Measurements from ENCODE around the gene SDK1. TPM values are rescaled to one million over a fixed set of nuclear protein-coding genes. Genes with fewer than 3 reads are reported as not detected.
"Not testable (repeated sequence)": the region's sequence is repeated elsewhere in the genome, so short reads cannot be mapped to it uniquely, and the experiment has no call there.

The SDK1 gene
- total RNA-seq, 1 experiment from 2014 or later: 5.1 TPM

DNA sequence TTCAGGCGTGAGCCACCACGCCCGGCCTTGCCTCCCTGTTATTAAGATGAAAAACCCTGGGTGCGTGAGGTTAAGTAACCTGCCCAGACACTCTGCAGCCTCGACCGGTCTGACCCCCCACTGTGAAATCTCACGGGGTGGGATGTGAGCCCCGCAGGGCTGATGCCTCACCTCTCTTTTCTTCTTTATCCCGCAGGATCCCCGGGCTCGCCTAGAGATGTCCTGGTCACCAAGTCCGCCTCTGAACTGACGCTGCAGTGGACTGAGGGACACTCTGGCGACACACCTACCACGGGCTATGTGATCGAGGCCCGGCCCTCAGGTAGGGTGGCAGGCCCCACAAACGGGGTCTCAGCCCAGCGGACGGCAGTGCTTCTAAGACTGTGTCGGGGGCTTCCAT lies 920.0 kb downstream of the SDK1 start:
- DNase-seq (ENCODE audit: low spot score): no peak

DNA sequence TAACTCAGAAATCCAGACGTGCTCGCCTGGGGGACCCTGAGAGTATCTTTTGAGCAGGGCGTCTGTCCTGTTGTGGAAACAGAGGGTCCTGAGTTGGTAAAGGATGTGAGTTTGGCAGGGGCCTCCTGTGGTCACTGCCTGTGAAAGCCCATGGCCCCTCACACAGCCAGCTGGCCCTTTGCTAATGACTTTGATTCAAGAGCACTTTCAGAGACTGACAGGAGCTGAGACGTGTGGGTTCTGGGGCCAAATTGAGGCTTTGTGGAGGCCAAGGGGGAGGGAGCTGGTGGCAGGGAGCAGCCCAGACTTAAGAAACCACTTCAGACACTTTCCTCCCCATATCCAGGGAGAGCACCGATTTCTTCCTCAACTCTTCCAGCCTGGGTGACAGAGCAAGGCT lies 921.6 kb downstream of the SDK1 start:
- no peak for DNase-seq (ENCODE audit: low spot score)

DNA sequence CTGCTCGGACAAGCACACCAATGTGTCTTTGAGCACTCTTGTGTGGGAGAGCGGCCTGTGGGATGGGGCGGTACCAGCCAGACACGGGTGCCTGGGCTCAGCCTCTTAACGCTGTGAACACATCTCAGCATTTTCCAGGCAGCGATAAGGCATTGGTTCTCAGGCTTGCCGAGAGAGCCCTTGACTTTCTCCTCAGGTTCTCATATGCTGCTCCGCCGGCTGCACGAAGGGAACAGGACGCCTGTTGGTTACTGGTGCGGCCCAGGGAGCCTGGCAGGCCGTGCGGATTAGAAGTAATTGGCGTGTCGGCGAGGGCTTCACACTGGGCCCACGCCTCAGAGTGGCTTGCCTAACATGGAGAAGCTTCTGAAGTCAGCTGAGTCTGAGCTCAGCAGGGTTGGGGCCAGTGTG lies 924.3 kb downstream of the SDK1 start:
- DNase-seq (ENCODE audit: low spot score): no peak

DNA sequence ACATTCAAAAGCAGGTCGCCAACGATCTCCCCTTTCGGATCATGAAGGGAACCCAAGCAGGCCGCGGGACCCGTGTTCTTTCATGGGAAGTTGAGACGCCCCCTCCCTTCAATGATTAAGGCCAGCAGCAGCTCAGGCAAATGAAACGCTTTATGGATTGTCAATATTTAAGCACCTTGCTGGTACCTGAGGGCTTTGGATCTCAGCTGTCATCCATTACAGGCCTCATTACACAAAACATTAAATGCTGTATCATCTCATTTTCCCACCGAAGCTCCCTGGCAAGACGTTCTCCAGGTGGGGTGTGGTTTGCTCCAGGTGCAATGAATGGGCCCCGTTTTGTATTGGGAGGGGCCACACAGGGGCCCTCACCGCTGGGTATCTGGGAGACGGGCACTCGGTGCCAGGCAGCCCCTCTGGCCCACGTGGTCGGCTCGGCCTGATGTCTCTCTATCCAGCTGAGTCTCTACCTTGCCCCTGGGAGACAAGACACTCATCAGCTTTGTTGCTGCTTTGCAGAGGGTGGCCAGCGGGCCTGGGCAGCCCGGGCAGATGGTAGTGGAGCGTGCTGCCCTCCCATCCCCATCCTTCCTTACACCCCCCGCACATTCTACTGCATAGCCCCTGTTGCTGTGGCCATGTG lies 925.0 kb downstream of the SDK1 start:
- no peak for DNase-seq (ENCODE audit: low spot score)

DNA sequence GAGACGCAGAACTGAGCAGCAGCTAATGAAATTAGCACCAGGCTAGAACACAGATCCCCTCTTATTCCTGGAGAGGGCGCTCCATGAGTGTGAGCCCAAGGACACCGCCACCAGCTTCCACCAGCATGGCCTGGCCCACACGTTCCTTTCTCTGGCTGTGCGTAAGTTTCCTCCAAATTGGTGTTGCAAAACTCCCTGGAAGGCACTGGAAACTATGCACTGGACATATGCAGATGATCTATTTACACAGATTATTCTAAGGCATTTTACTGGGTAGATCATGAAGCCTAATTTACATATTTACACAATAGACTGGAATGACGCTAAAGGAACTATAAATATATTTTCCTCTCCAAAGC lies 925.5 kb downstream of the SDK1 start:
- DNase-seq (ENCODE audit: low spot score): peak; percentile 55

DNA sequence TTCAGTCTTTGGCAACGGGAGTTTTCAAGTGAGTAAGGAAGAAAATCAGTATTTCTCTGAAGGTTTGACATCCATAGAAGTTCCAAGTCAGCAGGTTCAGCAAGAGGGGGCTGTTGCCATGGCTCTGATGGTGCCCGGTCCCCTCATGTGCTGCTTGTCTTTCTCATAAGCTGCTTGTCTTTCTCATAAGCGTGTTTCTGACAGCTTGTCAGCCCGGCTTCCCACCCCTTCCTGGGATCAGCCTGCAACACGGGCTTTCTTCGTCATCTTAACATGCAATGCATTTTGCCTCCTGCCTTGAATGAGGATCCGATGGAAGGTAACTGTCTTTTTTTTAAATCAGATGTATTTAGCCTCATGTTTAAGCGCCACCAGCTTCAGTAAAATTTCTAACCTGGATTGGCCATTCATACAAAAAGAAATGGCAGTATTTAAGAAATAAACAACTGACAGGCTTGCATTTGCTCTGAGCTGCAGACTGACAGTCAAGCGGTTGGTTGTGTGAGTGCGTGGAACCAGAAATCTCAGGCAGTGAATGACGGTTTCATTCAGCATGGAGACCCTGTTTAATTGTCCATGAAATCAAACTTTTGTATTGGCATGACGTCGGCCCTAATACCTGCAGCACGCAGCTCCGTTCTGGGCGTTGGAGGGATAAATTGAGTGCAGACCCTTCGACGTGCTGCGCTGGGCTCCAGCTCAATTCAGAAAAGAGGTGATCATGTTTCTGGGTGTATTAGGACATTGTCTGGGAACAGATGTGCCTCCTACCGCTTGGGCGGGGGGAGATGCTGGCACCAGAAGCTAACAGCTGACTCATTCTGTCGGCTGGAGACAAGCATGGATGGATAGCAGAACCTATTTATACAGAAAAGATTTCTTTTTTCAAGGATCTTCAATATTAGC lies 926.3 kb downstream of the SDK1 start:
- DNase-seq (ENCODE audit: low spot score): no peak

DNA sequence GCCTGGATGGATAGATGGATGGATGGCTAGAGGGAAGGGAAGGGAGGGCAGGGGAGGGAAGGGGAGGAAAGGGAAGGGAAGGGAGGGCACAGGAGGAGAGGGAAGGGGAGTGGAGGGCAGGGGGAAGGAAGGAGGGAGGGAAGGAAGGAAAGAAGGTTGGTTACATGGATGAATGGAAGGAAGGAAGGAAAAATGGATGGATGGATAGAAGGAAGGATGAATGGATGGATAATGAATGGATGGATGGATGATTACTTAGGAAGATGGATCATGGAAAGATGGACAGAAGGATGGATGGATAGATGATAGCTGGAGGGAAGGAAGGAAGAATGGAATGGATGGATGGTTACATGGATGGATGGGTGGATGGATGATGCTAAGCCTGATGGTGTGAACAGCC lies 929.3 kb downstream of the SDK1 start:
- no peak for DNase-seq (ENCODE audit: low spot score)

DNA sequence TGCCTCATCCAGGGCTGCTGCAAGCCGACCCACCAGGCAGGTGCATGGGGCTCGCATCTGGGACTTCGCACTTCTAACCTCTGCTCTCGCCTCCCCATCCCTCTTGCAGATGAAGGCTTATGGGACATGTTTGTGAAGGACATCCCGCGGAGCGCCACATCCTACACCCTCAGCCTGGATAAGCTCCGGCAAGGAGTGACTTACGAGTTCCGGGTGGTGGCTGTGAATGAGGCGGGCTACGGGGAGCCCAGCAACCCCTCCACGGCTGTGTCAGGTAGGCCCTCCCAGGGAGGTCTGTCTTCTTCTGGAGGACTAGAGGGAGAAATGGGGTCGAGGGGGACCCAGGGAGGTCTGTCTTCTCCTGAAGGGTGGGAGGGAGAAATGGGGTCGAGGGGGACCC lies 932.1 kb downstream of the SDK1 start:
- no peak for DNase-seq (ENCODE audit: low spot score)

DNA sequence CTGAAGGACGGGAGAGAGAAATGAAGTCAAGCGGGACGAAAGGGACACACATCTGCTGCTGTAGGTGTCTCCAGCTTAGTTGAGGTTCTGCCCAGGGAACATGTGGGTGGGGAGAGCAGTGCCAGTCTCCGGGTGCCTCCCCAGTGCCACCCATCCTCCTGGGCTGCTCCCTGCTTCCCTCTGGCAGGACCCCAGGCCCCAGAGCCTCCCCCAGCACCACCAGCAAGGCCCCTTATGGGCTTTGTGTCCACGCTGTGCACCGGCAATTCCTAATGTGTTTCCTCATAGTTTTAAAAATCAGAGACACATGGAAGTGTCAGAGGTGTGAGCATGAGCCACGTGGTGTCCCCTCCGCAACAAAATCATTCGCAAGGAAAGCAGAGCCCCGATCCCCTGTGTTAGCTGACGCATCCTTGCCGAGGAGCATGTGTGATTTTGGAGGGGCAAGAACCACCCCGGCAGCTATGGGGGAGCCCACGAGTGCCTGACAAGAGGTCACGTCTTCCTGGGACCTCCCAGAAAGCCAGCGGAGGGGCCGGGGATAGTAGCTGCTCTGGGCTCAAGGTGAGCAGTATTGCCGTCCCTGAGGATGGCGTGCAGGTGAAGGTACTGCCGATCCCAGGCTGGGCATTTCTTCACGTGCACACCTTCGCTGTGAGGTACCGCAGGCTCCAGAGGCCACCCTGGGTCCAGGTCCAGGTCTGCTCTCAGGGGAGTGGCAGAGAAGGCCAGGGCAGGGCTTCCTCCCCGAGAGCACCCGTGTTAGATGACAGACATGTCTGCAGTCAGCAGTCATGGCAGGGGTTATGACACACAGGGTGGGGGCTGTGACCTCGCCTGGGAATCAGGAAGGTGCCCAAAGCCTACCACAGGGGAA lies 932.8 kb downstream of the SDK1 start:
- DNase-seq (ENCODE audit: low spot score): no peak

DNA sequence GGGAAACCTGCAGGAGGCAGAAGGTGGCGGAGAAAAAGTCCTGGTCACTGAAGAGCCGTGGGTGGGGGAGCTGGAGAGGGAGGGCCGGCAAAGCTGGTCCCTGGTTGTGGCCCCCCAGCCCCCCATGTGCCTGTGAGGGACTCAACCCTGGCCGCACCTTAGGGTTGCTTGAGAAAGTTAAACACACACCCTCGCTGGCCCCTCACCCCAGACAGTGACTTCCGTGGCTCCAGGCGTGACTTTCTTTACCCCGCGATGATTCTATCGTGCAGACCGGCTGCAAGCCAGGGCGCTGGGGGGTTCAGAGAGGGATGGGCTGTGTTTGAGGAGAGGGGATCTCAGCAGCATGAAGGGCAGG lies 933.4 kb downstream of the SDK1 start:
- no peak for DNase-seq (ENCODE audit: low spot score)

DNA sequence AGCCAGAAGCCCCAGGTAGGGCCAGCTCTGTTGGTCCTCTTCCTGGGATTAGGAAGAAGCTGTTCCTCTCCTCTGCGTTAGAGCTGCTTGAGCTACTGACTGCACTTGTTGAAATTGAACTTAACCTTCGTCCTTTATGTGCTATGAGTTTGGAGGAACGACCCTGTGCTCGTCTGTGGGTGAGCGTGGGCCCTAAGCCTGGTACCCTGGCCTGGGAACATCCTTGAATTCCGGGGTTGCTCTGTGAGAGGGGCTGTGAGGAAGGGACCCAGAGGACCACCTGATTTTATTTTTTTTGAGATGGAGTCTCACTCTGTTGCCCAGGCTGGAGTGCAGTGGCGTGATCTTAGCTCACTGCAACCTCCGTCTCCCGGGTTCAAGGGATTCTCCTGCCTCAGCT lies 933.8 kb downstream of the SDK1 start:
- no peak for DNase-seq (ENCODE audit: low spot score)

DNA sequence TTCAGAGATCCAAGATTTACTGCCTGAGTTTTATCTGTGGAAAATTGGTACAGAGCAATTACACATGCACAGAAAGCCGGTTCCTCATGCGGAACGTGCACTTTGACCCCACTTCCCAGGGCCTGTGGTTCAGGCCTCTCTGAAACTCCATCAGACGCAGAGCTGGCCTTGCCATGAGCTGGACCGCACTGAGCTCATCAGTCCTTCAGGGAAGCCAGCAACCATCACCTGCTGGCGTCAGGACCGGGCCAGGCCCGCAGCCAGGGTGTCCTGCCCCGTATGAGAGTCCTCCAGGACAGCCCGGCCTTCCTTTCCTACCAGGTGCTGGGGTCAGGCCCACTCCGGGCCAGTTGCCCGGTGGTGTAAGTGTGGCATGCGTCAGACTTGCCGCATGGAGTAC lies 934.5 kb downstream of the SDK1 start:
- DNase-seq (ENCODE audit: low spot score): no peak

DNA sequence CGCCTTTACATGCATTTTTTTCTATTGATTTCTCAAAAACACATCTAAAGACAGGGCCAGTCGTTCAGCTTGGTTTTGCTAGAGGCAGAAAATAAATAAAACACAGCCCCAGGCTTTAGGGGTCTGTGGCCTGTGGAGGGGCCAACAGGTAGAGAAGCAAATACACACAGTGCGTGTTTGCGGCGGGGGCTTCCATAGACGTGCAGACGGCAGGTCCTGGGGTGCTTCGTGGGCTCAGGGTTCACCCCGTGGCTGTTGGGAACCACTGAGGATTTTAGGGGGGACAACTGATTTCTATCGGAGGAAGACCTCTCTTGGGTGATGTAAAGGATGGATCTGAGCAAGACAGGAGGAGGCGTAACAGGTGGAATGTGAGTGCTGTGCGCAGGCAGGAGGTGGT lies 935.3 kb downstream of the SDK1 start:
- DNase-seq (ENCODE audit: low spot score): no peak

DNA sequence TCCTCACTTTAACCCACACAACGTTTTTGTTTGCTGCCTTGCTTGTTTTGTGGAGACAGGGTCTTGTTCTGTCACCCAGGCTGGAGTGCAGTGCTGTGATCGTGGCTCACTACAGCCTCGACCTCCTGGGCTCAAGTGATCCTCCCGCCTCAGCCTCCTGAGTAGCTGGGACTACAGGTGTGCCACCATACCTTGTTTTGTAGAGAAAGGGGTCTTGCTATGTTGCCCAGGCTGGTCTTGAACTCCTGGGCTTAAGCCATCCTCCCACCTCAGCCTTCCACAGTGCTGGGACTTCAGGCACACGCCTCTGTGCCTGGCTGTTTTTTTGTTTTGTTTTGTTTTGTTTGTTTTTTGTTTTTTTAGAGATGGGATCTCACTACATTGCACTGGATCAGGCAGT lies 935.8 kb downstream of the SDK1 start:
- DNase-seq (ENCODE audit: low spot score): not testable (repeated sequence)

DNA sequence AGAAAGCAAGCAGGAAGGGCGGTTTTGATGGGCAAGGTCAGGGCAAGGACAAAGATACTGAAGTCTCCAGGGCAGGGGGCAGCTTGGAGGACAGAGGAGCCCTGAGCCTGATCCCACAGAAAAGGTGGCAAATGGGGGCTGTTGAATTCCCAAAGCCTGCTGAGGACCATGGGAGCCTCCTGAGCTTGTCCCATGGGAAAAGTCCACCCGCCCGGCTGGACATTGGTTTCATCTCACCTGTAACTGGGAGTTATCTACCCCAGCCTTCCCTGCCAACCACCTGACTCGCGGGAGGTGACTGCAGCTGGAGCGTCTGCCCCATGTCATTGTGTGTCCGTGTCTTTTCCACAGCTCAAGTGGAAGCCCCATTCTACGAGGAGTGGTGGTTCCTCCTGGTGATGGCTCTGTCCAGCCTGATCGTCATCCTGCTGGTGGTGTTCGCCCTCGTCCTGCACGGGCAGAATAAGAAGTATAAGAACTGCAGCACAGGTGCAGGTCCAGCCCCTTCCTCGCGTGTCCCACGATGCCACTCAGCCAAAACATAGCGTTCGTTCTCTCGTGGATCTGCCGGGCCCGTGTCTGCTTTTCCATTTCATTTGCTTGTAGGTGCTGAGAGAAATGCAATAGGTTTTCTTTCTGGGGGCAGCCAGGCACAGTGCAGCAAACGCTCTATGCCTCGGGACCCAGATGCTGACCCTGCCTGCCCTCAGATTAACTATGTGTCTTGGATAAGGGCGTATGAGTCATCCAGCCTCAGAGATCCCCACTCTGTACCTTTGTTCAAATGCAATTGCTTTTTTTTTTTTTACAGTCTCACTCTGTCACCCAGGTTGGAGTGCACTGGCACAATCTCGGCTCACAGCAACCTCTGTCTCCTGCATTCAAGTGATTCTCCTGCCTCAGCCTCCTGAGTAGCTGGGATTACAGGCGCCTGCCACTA lies 936.5 kb downstream of the SDK1 start:
- no peak for DNase-seq (ENCODE audit: low spot score)

DNA sequence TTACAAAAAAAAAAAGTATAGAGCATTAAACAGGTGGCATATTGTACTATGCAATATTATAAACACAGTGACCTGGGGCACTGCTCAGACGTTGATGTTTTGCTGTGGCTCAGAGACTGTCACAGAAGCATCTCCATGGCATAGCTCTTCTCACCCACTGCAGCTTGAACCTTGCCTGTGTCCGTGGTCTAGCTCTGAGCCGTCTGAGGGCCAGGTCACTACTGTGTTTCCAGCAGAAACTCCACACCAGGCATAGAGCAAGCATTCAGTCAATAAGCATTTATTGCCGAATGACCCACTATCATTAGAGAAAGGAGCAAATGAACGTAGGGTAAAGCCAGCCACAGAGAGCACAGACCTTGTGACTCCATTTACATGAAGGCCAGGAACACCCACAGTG lies 937.8 kb downstream of the SDK1 start:
- DNase-seq (ENCODE audit: low spot score): no peak

DNA sequence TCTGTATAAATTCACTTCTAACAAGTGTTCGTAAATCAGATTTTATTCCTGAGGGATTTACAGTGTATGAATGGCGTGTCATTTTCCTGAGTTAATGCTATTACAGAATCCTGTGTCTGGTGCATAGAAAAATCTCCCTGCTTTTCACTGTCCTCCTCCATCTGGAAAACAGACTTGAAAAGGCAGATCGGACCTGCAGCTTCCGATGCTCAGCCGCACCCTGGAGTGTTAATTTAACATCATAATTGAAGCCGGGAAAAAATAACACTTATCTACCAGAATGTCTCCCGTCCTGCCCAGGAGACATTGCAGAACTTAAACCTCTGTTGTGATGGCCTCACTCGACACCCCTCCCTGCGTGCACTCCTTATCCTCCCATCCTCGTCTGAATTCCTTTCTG lies 939.0 kb downstream of the SDK1 start:
- no peak for DNase-seq (ENCODE audit: low spot score)

DNA sequence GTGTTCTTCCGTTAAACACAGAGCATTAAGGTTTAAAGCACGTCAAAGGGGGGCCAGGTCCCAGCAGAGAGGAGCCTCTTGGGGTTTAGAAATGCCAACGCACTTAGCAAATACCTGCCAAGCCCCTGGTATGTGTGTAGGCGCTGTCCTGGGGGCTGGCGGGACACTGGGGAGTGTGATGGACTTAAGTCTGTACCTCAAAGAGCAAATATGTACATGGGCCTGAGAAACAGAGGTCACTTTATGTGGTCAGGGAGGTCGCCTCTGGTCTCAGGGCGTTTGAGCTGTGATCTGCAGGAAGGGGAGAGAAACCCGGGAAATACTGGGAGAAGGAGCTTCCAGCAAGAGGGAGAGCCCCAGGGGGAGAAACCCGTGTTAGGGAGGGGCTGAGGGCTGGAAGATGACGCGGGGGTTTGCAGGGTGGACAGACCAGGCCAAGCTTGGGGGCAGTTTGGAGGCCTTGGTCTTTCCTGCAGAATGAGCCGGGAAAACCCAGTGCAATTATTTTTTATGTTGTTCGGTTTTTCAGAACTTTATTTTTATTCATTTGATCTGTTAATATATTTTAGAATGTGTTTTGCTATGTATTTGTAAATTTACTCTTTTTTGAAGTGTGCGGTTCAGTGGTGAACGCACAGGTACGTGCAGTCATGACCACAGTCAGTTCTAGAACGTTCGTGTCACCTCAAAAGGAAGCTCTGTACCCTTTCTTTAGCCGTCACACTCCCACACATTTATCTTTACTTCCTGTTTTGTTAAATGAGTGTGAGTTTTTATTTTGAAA lies 939.7 kb downstream of the SDK1 start:
- no peak for DNase-seq (ENCODE audit: low spot score)

DNA sequence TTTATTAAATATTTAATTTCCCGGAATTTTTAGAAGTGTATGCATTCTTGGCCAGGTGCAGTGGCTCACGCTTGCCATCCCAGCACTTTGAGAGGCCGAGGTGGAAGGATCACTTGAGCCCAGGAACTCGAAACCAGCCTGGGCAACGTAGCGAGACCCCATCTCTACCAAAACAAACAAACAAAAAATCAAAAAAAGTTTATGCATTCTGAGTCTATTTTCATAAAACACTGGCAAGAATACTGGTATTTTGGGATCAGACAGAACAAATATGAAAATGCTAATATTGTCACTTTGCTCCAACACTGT lies 940.2 kb downstream of the SDK1 start:
- no peak for DNase-seq (ENCODE audit: low spot score)

DNA sequence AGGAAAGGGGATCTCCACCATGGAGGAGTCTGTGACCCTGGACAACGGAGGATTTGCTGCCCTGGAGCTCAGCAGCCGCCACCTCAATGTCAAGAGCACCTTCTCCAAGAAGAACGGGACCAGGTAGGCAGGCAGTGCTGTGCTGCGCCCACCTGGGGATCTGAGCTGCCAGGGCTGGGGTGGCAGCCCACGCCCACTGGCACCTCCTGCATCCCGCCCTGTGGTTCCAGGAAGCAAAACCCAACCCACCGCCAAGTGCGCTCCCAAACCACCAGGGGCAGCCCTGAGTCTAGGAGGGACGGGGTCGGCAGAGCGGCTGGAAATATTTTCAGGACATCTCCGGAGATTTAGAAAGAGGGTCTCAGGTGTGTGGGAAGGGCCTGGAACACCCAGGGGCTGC lies 940.7 kb downstream of the SDK1 start:
- DNase-seq (ENCODE audit: low spot score): no peak

DNA sequence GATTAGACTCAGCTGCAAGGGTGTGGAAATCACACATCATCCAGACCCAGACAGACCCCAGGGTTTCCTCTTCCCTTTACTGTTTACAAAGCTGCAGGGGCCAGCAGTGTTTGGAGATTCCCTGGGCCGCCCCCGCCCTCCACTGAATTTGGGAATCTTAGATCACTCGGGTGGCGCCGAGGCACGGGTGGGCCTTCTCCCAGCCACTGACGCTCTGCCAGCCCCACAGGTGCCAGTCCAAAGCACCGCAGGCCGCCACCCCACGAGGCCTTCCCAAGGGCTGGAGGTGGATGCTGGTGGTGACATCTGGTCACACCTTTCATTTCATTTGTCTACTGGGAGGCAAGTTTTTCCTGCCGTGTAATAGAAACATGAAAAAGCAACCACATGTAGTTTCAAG lies 941.7 kb downstream of the SDK1 start:
- DNase-seq (ENCODE audit: low spot score): no peak

Measured in H4 (cell line).